ENCODE results near the gene PTGR3.
"Not testable (repeated sequence)": the region's sequence is repeated elsewhere in the genome, so short reads cannot be mapped to it uniquely, and the experiment has no call there.

Gene PTGR3

DNA sequence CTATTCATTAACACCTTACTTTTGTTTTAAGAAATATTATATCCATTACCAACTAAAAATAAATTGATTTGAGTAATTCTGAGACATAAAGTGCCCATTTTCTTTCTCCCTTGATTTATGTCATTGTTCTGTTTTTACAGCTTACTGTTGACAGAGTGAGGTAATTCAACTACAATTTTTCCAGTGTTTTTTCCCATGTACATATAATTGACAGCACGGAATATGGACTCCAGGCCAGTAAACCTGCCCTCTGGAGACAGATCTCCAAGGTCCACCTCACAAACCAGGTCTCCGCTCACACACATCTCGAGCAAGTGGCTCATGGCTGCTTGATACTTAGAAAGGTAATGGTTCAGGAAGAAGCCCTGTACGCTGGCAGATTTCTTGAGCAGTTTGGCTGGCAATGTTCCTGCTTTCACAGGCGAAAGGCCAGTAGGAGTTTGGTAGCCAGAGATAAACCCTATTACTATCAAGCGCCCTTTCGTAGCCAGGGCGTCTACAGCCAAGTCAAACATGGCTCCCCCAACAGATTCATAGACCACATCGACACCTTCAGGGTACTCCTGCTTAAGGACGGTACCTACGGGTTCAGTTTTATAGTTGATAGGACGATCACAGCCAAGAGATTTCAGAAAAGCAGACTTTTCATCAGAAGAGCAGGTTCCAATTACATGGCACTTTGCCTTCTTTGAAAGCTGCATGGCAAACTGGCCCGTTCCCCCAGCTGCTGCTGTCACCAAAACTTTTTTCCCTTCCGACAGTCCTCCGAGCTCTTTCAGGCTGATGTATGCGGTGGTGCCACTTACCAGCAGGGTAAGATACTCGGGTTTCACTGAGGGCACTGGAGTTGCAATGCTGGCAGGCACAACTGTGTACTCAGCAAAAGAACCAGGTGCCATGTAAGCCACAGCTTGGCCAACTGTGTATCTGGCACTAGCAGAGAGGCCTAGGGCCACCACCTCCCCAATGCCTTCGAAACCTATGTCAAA lies 7.4 kb downstream of the PTGR3 start:
- no peak for DNase-seq

GRCh38 chr18:75200605-75201280 lies 8.2 kb downstream of the PTGR3 start:
- no peak for DNase-seq

GRCh38 chr18:75200071-75200470 lies 8.9 kb downstream of the PTGR3 start:
- no peak for DNase-seq

DNA sequence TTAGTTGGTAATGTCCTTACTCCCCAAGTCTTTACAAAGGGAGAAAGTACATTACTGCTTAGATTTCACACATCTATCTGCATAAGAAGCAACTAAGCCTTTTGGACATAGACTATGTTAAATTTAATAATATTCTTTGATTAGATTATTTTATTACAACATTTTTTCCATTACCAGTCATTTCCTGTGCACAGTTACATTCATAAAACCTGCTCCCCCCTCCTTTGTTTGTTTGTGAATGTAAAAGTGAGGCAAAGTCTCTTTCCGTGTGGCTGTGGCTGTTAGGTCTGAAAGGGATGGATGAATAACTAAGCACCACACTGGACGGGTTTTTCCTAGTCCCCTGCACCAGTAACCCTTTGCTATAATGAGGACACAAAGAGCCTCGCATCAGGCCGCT lies 9.6 kb downstream of the PTGR3 start:
- DNase-seq = no peak

GRCh38 chr18:75198036-75198435 lies 10.9 kb downstream of the PTGR3 start:
- no peak for DNase-seq

DNA sequence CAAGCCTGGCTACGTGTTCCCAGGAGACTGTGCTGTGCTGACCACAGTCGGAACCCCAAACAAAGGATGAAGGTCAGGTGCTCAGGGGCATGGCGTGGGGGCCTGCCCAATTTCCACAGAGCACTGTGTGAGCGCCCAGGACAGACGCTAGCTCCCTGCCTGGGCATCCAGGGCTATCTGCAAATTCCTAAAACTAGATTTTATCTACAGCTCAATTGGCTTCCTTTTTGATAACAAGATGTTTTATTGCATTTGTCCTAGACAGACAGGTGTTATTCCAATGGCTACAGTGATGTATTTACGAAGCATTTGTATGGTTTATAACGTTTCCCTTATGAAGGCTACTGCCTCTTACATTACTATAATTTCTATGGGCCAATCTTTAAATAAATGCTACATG lies 16.0 kb downstream of the PTGR3 start:
- no peak for DNase-seq

DNA sequence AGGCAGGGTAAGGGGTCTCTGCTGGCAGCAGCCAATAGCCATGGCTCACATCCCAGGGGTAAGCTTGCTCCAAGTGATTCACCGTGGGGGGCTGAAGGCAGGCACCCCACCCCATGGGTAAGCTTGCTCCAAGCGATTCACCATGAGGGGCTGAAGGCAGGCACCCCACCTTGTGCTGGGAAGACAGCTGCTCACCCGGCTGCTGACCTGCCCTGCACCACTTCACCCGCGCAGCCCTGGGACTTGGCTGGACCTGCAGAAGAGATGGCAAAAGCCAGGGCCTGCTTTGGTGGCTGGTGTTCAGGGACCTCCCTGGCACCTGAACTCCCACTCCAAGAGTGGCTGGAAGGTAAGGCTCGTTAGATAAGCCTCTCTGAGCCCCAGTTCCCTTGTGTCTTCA lies 19.2 kb downstream of the PTGR3 start:
- DNase-seq = no peak

DNA sequence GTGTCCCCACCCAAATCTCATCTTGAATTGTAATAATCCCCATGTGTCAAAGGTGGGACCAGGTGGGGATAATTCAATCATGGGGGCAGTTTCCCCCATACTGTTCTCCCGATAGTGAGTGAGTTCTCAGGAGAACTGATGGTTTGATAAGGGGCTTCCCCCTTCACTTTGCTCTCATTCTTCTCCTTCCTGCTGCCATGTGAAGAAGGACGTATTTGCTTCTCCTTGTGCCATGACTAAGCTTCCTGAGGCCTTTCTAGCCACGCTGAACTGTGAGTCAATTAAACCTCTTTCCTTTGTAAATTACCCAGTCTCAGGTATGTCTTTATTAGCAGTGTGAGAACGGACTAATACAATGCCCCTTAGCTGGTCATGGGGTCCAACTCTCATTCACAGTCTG lies 21.2 kb downstream of the PTGR3 start:
- DNase-seq = not testable (repeated sequence)

DNA sequence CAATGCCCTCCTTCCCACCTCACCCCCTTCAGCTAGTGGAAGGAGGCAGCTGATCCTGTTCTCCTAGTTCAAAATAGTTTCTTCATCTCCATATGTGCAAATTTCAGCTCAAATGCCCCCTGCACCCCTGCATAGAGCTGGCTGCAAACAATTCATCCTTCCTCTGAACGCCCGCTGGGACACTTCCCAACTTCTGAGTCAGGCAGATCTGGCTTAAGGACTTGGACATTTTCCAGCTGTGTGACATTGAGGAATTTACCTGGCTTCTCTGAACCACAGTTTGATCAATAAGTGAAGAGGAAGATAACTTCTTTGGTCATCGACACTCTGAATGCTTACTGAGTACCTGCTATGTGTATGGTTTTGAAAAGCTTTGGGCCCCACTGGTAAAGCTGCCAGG lies 23.5 kb downstream of the PTGR3 start:
- no peak for DNase-seq

GRCh38 chr18:75183973-75184493 lies 24.9 kb downstream of the PTGR3 start:
- no peak for DNase-seq

- DNase-seq = no peak
Observed at GRCh38 chr18:75183524-75183923, 25.4 kb downstream of the PTGR3 start.

GRCh38 chr18:75179819-75180600 lies 28.9 kb downstream of the PTGR3 start:
- DNase-seq = no peak

- no peak for DNase-seq
Observed at GRCh38 chr18:75178376-75178775, 30.6 kb downstream of the PTGR3 start.

DNA sequence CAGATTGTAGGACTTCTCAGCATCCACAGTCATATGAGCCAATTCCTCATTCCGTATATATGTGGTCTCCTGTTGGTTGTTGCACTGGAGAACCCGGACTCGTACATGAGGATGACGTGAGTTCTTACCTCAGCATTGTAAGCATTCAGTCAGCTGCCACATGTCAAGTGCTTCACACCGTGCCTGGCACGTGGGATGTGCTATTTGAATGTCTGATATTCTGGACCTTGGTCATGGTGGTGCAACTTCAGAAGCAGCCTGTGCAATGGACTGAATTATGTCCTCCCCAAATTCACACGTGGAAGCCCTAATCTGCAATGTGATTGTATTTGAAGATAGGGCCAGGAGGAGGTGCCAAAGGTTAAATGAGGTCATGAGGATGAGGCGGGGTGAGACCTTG lies 32.1 kb downstream of the PTGR3 start:
- DNase-seq = no peak

DNA sequence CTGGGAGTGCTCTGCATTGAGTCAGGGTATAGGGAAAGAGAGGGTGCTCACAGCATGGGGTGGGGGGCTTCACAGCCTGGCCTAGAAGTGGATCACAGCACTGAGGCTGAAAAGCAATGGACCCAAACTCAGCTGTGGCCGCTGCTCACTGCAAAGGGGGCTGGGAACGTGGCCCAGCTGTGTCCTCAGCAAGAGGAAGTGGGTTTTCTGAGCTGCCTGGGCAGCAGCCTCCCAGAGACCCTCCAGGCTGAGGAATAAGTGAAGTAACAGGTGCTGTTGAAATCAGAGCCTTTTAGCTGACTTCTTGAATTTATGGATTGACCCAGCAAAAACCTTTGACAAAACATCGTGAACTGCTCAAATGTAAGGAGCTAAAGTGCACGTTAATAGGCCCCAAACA lies 35.2 kb downstream of the PTGR3 start:
- no peak for DNase-seq

DNA sequence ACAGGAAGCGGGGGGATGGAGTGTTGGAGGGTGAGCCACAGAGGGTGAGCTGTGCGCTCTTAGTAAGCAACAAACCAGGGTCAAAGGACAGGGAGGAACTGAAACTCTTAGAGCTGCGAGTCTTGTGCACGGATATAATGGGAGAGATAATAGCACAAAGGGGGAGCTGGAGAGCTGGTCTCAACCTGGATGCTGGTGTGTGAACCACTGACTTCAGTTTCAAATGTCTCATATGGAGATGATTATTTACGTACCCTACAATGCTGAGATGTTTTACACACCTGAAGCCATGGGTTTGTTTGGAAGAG lies 35.9 kb downstream of the PTGR3 start:
- DNase-seq = no peak

DNA sequence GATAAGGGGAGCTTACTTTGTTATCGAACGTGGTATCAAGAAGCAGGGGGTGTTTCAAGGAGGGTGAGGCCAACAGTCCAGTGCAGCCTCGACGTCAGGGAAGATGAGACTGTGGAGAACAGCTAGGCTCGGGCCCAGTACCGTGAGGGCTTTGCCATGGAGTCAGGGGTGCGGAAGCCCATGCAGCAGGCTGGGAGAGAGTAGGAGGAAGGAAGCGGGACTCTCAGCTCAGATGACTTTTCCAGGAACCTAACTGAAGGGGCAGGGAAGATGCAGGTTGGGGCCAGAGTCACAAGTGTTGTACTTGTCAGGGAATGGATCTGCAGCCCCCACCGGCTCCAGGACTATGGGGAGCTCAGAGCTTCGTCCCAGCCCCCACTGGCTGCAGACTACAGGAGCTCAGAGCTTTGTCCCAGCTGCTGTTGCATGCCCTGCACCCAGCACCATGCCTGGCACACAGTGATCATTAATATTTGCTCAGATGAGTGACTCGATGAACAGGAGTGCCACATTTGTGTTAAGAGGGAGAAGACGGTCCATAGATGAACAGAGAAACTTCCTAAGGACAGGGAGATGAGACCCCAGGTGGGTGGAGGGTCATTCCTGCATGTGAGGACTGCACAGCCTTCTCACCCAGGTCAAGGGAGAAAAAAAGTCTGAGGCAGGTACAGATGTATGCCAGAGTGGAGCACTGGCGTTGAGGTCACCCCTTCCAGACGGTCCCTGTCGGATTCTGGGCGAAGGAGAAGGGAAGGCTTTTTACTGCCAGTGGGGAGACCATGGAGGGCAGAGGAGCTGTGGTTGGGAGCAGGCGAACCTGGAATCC lies 36.4 kb downstream of the PTGR3 start:
- no peak for DNase-seq

DNA sequence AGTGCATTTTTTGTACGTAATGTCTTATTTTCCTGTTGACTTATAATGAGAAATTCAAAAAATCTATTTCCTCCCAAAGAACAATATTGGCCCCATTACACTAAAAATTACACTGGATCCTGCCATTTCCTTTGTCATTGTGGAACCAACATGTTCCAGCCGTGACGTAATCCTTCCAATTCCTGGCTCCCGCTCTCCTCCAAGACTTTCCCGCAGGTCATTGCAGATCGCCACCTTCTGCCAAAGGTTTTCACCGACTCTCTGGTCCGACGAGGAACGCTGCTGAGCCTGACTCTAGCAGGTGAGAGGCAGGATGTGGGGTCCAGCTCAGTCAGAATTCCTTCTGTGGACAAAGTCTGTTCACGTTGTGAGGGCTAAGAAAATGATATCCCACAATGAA lies 38.0 kb downstream of the PTGR3 start:
- no peak for DNase-seq

GRCh38 chr18:75170022-75170789 lies 38.7 kb downstream of the PTGR3 start:
- DNase-seq = no peak

GRCh38 chr18:75169411-75169810 lies 39.5 kb downstream of the PTGR3 start:
- DNase-seq = no peak

- no peak for DNase-seq
Observed at GRCh38 chr18:75168619-75169018, 40.3 kb downstream of the PTGR3 start.
